Activated T-cell treated with anti-CD3 and anti-CD28 coated beads, Interleukin-2, amount 50 U/mL, for 48 hours (primary cell): Measurements from ENCODE around the gene MYOM1.
"Not testable (repeated sequence)": the region's sequence is repeated elsewhere in the genome, so short reads cannot be mapped to it uniquely, and the experiment has no call there.

Experiments used
- DNase-seq, 2 experiments: peaks; one replicate each; pipeline ENCODE4 v3.0.0-alpha.2; 2020

Gene MYOM1

GRCh38 chr18:3217948-3218647 lies 1.7 kb downstream of the MYOM1 start:
- no peak for DNase-seq

- DNase-seq: no peak
Measured at GRCh38 chr18:3216987-3217386, 2.8 kb downstream of the MYOM1 start.

GRCh38 chr18:3214855-3215637 lies 4.7 kb downstream of the MYOM1 start:
- no peak for DNase-seq

- no peak for DNase-seq
Measured at GRCh38 chr18:3213300-3214059, 6.3 kb downstream of the MYOM1 start.

- DNase-seq: no peak
Measured at GRCh38 chr18:3212657-3213056, 7.1 kb downstream of the MYOM1 start.

GRCh38 chr18:3211236-3211992 lies 8.4 kb downstream of the MYOM1 start:
- no peak for DNase-seq

- DNase-seq: no peak
Measured at GRCh38 chr18:3209859-3210569, 9.8 kb downstream of the MYOM1 start.

- no peak for DNase-seq
Measured at GRCh38 chr18:3207565-3207964, 12.2 kb downstream of the MYOM1 start.

- no peak for DNase-seq
Measured at GRCh38 chr18:3205239-3205638, 14.5 kb downstream of the MYOM1 start.

- DNase-seq: no peak
Measured at GRCh38 chr18:3199942-3200645, 19.7 kb downstream of the MYOM1 start.

- DNase-seq: not testable (repeated sequence)
Measured at GRCh38 chr18:3198260-3198860, 21.4 kb downstream of the MYOM1 start.

GRCh38 chr18:3194947-3195612 lies 24.7 kb downstream of the MYOM1 start:
- no peak for DNase-seq

GRCh38 chr18:3193331-3193730 lies 26.4 kb downstream of the MYOM1 start:
- DNase-seq: no peak

GRCh38 chr18:3192752-3193151 lies 27.0 kb downstream of the MYOM1 start:
- no peak for DNase-seq

- no peak for DNase-seq
Measured at GRCh38 chr18:3192286-3192685, 27.5 kb downstream of the MYOM1 start.

GRCh38 chr18:3190610-3191009 lies 29.2 kb downstream of the MYOM1 start:
- DNase-seq: no peak

- no peak for DNase-seq
Measured at GRCh38 chr18:3189884-3190283, 29.9 kb downstream of the MYOM1 start.

- DNase-seq: no peak
Measured at GRCh38 chr18:3186678-3187658, 32.8 kb downstream of the MYOM1 start.

GRCh38 chr18:3184275-3184963 lies 35.3 kb downstream of the MYOM1 start:
- DNase-seq: no peak
